HEK293 (cell line): ENCODE data around the gene ZNF101.

Experiments
- MZF1 ChIP-seq: fragments of 450-650 bp; formaldehyde crosslinking; IDR thresholded peaks from 2 replicates; pipeline ENCODE4 v1.5.1; 2017; ENCODE audit warnings: missing biosample characterization, missing genetic modification characterization, borderline replicate concordance
- SETDB1 ChIP-seq: IDR thresholded peaks from one replicate; pipeline ENCODE4 v1.6.1; 2017; ENCODE audit warnings: mild to moderate bottlenecking, low read length, moderate library complexity, mixed read lengths; ENCODE audit not compliant: insufficient read length
- ZBTB1 ChIP-seq: fragments of 450-650 bp; formaldehyde crosslinking; IDR thresholded peaks from 2 replicates; pipeline ENCODE4 v1.5.1; 2016; ENCODE audit warnings: missing biosample characterization, missing genetic modification characterization
- ZBTB17 ChIP-seq: fragments of 450-650 bp; formaldehyde crosslinking; IDR thresholded peaks from 2 replicates; pipeline ENCODE4 v1.5.1; 2016; ENCODE audit warnings: missing biosample characterization, missing genetic modification characterization
- ZBTB44 ChIP-seq: fragments of 450-650 bp; IDR thresholded peaks from 2 replicates; pipeline ENCODE4 v1.5.1; 2018; ENCODE audit warnings: missing biosample characterization, mild to moderate bottlenecking, missing genetic modification characterization
- ZFP3 ChIP-seq: fragments of 450-650 bp; formaldehyde crosslinking; IDR thresholded peaks from 2 replicates; pipeline ENCODE4 v1.5.1; 2016; ENCODE audit warnings: low read depth, missing biosample characterization, missing genetic modification characterization
- ZNF311 ChIP-seq: fragments of 450-650 bp; formaldehyde crosslinking; IDR thresholded peaks from 2 replicates; pipeline ENCODE4 v1.5.1; 2017; ENCODE audit warnings: missing biosample characterization, missing genetic modification characterization, borderline replicate concordance
- ZNF449 ChIP-seq: fragments of 450-650 bp; formaldehyde crosslinking; IDR thresholded peaks from 2 replicates; pipeline ENCODE4 v1.5.1; 2017; ENCODE audit warnings: missing biosample characterization, mild to moderate bottlenecking, missing genetic modification characterization, moderate library complexity
- ZNF549 ChIP-seq: fragments of 450-650 bp; IDR thresholded peaks from 2 replicates; pipeline ENCODE4 v1.5.1; 2018; ENCODE audit warnings: missing biosample characterization, missing genetic modification characterization, mild to moderate bottlenecking, inconsistent platforms, moderate library complexity
- ZSCAN23 ChIP-seq: fragments of 450-650 bp; formaldehyde crosslinking; IDR thresholded peaks from 2 replicates; pipeline ENCODE4 v1.5.1; 2016; ENCODE audit warnings: missing biosample characterization, missing genetic modification characterization
- TF ChIP-seq, protein P1 (sequence below): fragments of 450-650 bp; formaldehyde crosslinking; IDR thresholded peaks from 2 replicates; pipeline ENCODE4 v1.5.1; 2016; ENCODE audit warnings: missing biosample characterization, missing genetic modification characterization
- TF ChIP-seq, protein P2 (sequence below): fragments of 450-650 bp; formaldehyde crosslinking; IDR thresholded peaks from 2 replicates; pipeline ENCODE4 v1.5.0; 2017; ENCODE audit warnings: missing biosample characterization, missing genetic modification characterization, borderline replicate concordance
- TF ChIP-seq, protein P3 (sequence below): fragments of 450-650 bp; formaldehyde crosslinking; IDR thresholded peaks from 2 replicates; pipeline ENCODE4 v1.5.1; 2016; ENCODE audit warnings: missing biosample characterization, missing genetic modification characterization

DNA sequence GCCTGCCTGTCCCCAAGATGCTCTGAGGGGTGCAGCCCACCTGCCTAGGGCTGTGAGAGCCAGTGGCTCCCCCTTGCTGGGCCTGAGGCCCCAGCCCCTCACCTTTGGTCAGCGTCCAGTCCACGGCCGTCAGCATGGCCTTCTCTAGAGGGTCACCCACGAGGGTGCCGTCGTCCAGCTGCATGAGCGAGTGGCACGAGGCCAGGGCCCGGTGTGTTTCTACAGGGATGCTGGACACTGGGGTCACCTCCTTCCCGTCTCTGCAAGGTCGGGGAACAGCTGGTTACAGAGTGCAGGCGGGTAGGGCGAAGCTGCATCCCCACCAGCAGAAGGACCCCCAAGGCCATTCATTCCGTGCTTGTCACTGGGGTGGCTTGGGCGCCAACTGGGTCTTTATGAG lies 14.2 kb upstream of the ZNF101 start:
- TF ChIP-seq ZFP3 (tag by site-specific recombination) (no peak), ZBTB17 (tag by site-specific recombination) (no peak), ZSCAN23 (tag by site-specific recombination) (no peak), ZBTB44 (tag by site-specific recombination) (no peak), ZNF549 (tag by site-specific recombination) (no peak), ZBTB1 (tag by site-specific recombination) (no peak), ZNF311 (tag by site-specific recombination) (no peak), ZNF449 (tag by site-specific recombination) (no peak), SETDB1 (no peak), MZF1 (no peak)
- TF ChIP-seq, protein P1, sequence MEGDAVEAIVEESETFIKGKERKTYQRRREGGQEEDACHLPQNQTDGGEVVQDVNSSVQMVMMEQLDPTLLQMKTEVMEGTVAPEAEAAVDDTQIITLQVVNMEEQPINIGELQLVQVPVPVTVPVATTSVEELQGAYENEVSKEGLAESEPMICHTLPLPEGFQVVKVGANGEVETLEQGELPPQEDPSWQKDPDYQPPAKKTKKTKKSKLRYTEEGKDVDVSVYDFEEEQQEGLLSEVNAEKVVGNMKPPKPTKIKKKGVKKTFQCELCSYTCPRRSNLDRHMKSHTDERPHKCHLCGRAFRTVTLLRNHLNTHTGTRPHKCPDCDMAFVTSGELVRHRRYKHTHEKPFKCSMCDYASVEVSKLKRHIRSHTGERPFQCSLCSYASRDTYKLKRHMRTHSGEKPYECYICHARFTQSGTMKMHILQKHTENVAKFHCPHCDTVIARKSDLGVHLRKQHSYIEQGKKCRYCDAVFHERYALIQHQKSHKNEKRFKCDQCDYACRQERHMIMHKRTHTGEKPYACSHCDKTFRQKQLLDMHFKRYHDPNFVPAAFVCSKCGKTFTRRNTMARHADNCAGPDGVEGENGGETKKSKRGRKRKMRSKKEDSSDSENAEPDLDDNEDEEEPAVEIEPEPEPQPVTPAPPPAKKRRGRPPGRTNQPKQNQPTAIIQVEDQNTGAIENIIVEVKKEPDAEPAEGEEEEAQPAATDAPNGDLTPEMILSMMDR (tag by site-specific recombination), result no peak
- TF ChIP-seq, protein P2, sequence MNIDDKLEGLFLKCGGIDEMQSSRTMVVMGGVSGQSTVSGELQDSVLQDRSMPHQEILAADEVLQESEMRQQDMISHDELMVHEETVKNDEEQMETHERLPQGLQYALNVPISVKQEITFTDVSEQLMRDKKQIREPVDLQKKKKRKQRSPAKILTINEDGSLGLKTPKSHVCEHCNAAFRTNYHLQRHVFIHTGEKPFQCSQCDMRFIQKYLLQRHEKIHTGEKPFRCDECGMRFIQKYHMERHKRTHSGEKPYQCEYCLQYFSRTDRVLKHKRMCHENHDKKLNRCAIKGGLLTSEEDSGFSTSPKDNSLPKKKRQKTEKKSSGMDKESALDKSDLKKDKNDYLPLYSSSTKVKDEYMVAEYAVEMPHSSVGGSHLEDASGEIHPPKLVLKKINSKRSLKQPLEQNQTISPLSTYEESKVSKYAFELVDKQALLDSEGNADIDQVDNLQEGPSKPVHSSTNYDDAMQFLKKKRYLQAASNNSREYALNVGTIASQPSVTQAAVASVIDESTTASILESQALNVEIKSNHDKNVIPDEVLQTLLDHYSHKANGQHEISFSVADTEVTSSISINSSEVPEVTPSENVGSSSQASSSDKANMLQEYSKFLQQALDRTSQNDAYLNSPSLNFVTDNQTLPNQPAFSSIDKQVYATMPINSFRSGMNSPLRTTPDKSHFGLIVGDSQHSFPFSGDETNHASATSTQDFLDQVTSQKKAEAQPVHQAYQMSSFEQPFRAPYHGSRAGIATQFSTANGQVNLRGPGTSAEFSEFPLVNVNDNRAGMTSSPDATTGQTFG, result no peak
- TF ChIP-seq, protein P3, sequence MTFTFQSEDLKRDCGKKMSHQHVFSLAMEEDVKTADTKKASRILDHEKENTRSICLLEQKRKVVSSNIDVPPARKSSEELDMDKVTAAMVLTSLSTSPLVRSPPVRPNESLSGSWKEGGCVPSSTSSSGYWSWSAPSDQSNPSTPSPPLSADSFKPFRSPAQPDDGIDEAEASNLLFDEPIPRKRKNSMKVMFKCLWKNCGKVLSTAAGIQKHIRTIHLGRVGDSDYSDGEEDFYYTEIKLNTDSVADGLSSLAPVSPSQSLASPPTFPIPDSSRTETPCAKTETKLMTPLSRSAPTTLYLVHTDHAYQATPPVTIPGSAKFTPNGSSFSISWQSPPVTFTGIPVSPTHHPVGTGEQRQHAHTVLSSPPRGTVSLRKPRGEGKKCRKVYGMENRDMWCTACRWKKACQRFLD (tag by site-specific recombination), result no peak
